Stimulated activated memory B cell treated with anti-CD40 and anti-IgM and Interleukin-4, amounts not matched to agents 10 μg/mL and 1 μg/mL and 100 μg/mL, for 72 hours (primary cell): Measurements from ENCODE around the gene ATAD3B.
A peak's percentile ranks its signal among the peaks of the same experiment; 100 is the strongest.
"Not testable (repeated sequence)": the region's sequence is repeated elsewhere in the genome, so short reads cannot be mapped to it uniquely, and the experiment has no call there.

Experiments
- ATAC-seq: fragments of 150-1000 bp; cut with Tn5 transposase; 2 replicates; pipeline ENCODE4 v1.10.0; 2021
- H3K27ac Mint-ChIP-seq: one replicate; pipeline ENCODE4 v1.8.0; 2022; ENCODE audit warnings: mild to moderate bottlenecking, mixed read lengths
- H3K27me3 Mint-ChIP-seq: one replicate; pipeline ENCODE4 v1.8.0; 2022; ENCODE audit warnings: mixed read lengths
- H3K36me3 Mint-ChIP-seq: one replicate; pipeline ENCODE4 v1.8.0; 2022; ENCODE audit warnings: mixed read lengths
- H3K4me1 Mint-ChIP-seq: one replicate; pipeline ENCODE4 v1.8.0; 2022; ENCODE audit warnings: mixed read lengths
- H3K4me3 Mint-ChIP-seq: one replicate; pipeline ENCODE4 v1.8.0; 2022; ENCODE audit warnings: mild to moderate bottlenecking, moderate library complexity, mixed read lengths
- H3K9me3 Mint-ChIP-seq: one replicate; pipeline ENCODE4 v1.8.0; 2022; ENCODE audit warnings: mixed read lengths

The ATAD3B gene

DNA sequence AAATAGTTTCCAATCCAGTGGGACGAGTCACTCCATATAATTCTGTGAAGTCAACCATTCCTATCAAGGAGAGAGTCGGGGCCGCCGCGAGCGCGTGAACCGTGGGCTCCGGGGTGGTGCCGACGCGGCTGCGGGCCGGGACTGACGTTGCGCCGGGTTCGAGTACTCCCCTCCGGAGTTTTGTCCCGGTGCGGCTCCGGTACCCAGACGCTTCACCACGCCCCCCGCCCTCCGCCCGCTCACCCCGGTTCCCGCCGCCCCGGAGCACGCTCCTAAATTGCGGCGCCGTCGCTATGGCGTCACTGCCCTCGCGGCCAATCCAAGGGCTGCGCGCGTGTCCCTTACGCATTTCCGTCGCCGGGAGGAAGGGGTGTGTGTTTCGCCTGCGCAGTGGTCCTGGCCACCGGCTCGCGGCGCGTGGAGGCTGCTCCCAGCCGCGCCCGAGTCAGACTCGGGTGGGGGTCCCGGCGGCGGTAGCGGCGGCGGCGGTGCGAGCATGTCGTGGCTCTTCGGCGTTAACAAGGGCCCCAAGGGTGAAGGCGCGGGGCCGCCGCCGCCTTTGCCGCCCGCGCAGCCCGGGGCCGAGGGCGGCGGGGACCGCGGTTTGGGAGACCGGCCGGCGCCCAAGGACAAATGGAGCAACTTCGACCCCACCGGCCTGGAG lies at the start of gene ATAD3B:
TSS of gene ATAD3B (plus strand) at position 377 of the 664 bp plus-strand sequence. CDS start at position 497, 120 bp downstream.
- Mint-ChIP-seq H3K36me3 (peaks cover 7% of the 10 kb centered on the region), H3K4me3 (peak within 1 kb of the TSS; percentile 85), H3K27me3 (no peaks in the 10 kb centered on the region), H3K4me1 (peaks cover 34% of the 10 kb centered on the region), H3K27ac (peak within 1 kb of the TSS; percentile 89), H3K9me3 (no peaks in the 10 kb centered on the region)
- ATAC-seq = peak; percentile 96

DNA sequence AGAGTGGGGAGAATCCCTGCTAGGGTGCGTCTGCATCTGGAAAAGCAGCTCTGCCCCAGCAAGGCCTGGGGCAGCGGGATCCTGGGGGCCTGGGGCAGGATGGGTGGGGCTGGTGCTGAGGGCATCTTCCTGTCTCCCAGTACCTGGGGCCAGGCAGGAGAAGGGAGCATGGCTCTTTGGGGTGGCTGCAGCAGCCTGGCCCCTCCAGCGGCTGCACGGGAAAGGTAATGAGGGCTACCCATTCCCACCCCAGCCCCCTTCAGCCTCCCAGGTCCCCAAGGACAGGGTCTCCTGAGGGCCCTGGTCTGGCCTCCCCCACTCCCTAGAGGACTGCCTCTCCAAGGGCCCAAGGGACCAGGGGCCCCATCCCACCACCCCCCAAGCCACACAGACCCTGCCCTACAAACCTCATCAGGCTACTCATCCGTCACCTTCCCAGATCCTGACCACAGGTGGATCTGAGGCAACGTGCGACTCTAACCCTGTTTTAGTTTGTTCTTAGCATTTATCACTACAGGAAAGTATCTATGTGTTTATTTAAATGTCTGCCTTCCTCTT lies 49.6 kb upstream of the ATAD3B start:
- H3K27ac Mint-ChIP-seq = no peak overlapping the region
- no peaks in the 10 kb centered on the region for H3K9me3 Mint-ChIP-seq
- peaks cover 31% of the 10 kb centered on the region for H3K4me1 Mint-ChIP-seq
- H3K36me3 Mint-ChIP-seq = no peaks in the 10 kb centered on the region
- H3K27me3 Mint-ChIP-seq = peaks cover 60% of the 10 kb centered on the region
- no peak for ATAC-seq
- H3K4me3 Mint-ChIP-seq = no peak overlapping the region

GRCh38 chr1:1422465-1423244 lies 48.9 kb upstream of the ATAD3B start:
- no peak overlapping the region for H3K4me3 Mint-ChIP-seq
- no peak overlapping the region for H3K27ac Mint-ChIP-seq
- H3K4me1 Mint-ChIP-seq = peaks cover 29% of the 10 kb centered on the region

GRCh38 chr1:1423245-1423597 lies 48.3 kb upstream of the ATAD3B start:
- ATAC-seq = no peak
- Mint-ChIP-seq H3K4me1 (peaks cover 23% of the 10 kb centered on the region), H3K4me3 (no peak overlapping the region), H3K27ac (no peak overlapping the region), H3K9me3 (no peaks in the 10 kb centered on the region), H3K36me3 (no peaks in the 10 kb centered on the region), H3K27me3 (peaks cover 65% of the 10 kb centered on the region)

More at GRCh38 chr1:1422465-1423244, 48.9 kb upstream of the ATAD3B start:
- no peak for ATAC-seq
- H3K36me3 Mint-ChIP-seq = no peaks in the 10 kb centered on the region
- no peaks in the 10 kb centered on the region for H3K9me3 Mint-ChIP-seq
- H3K27me3 Mint-ChIP-seq = peaks cover 63% of the 10 kb centered on the region

GRCh38 chr1:1424707-1425106 lies 46.9 kb upstream of the ATAD3B start:
- peaks cover 76% of the 10 kb centered on the region for H3K27me3 Mint-ChIP-seq
- H3K4me1 Mint-ChIP-seq = peaks cover 16% of the 10 kb centered on the region
- no peaks in the 10 kb centered on the region for H3K36me3 Mint-ChIP-seq
- ATAC-seq = no peak
- H3K27ac Mint-ChIP-seq = no peak overlapping the region
- H3K9me3 Mint-ChIP-seq = no peaks in the 10 kb centered on the region
- H3K4me3 Mint-ChIP-seq = no peak overlapping the region

GRCh38 chr1:1425426-1425752 lies 46.2 kb upstream of the ATAD3B start:
- no peak for ATAC-seq
- peaks cover 83% of the 10 kb centered on the region for H3K27me3 Mint-ChIP-seq

GRCh38 chr1:1425753-1426495 lies 45.6 kb upstream of the ATAD3B start:
- Mint-ChIP-seq H3K27me3 (peaks cover 83% of the 10 kb centered on the region), H3K4me3 (no peak overlapping the region), H3K9me3 (no peaks in the 10 kb centered on the region), H3K27ac (no peak overlapping the region), H3K36me3 (no peaks in the 10 kb centered on the region), H3K4me1 (peaks cover 12% of the 10 kb centered on the region)
- ATAC-seq = no peak

More at GRCh38 chr1:1425426-1425752, 46.2 kb upstream of the ATAD3B start:
- Mint-ChIP-seq H3K4me1 (peaks cover 16% of the 10 kb centered on the region), H3K36me3 (no peaks in the 10 kb centered on the region), H3K27ac (no peak overlapping the region), H3K9me3 (no peaks in the 10 kb centered on the region), H3K4me3 (no peak overlapping the region)

GRCh38 chr1:1426496-1427105 lies 45.0 kb upstream of the ATAD3B start:
- Mint-ChIP-seq H3K9me3 (no peaks in the 10 kb centered on the region), H3K4me3 (no peak overlapping the region), H3K4me1 (peaks cover 11% of the 10 kb centered on the region), H3K27ac (no peak overlapping the region), H3K27me3 (peaks cover 83% of the 10 kb centered on the region), H3K36me3 (no peaks in the 10 kb centered on the region)
- no peak for ATAC-seq

DNA sequence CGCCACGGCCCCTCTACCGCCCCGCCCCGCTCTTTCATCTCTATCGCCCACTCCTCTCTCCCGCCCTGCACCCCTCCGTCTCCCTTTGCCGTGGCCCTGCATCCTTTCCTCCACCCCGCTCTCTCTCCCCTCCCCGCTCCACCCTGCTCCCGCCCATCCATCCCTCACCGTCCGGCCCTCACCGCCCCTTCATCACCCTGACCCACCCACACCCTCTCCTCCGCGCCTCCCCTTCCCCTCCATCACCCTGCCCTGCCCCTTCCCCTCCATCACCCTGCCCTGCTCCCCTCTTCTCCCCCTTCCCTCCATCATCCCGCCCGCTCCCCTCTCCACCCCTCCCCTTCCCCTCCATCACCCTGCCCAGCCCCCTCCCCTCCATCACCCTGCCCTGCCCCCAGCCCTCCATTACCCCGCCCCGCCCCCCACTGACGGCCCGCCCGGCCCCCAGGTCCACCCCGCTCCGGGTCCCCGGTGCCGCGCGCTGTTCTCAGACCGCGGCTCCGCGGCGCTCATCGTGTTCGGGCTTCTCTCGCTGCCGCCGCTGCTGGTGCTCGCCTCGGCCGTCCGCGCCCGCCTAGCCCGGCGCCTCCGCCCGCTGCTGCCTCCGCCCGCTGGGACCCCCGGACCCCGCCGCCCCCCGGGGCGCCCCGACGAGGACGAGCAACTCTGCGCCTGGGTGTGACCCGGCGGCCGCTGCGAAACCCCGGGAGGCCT lies 44.3 kb upstream of the ATAD3B start:
- Mint-ChIP-seq H3K27ac (no peak overlapping the region), H3K27me3 (peaks cover 84% of the 10 kb centered on the region), H3K36me3 (no peaks in the 10 kb centered on the region), H3K4me1 (peaks cover 11% of the 10 kb centered on the region), H3K9me3 (no peaks in the 10 kb centered on the region), H3K4me3 (no peak overlapping the region)
- ATAC-seq = peak; percentile 89

- peaks cover 84% of the 10 kb centered on the region for H3K27me3 Mint-ChIP-seq
- no peaks in the 10 kb centered on the region for H3K9me3 Mint-ChIP-seq
- ATAC-seq = no peak
- no peak overlapping the region for H3K27ac Mint-ChIP-seq
- peaks cover 9% of the 10 kb centered on the region for H3K4me1 Mint-ChIP-seq
- H3K4me3 Mint-ChIP-seq = no peak overlapping the region
- H3K36me3 Mint-ChIP-seq = no peaks in the 10 kb centered on the region
Observed at GRCh38 chr1:1427820-1428148, 43.8 kb upstream of the ATAD3B start.

DNA sequence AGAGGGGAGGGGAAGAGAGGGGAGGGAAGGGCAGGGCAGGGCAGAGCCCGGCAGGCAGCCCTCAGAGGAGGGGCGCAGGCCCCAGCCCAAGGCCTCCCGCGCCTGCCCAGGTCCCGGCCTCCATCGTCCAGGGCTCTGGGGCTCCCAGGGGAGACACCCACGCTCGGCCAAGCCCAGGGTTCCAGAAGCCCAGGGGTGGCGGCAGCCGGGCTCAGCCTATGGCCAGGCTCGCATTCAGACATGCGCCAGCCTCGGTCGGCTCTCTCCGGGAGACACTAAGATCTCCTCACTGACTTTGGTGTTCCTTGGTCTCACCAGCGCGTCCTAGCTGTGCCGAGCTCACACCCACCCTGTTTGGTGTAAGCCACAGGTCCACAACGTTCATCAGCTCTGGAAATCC lies 43.4 kb upstream of the ATAD3B start:
- no peaks in the 10 kb centered on the region for H3K36me3 Mint-ChIP-seq
- H3K27ac Mint-ChIP-seq = no peak overlapping the region
- H3K9me3 Mint-ChIP-seq = no peaks in the 10 kb centered on the region
- ATAC-seq = no peak
- no peak overlapping the region for H3K4me3 Mint-ChIP-seq
- H3K4me1 Mint-ChIP-seq = peaks cover 5% of the 10 kb centered on the region
- H3K27me3 Mint-ChIP-seq = peaks cover 84% of the 10 kb centered on the region

- H3K4me1 Mint-ChIP-seq, H3K36me3 Mint-ChIP-seq, H3K4me3 Mint-ChIP-seq, H3K27ac Mint-ChIP-seq, H3K9me3 Mint-ChIP-seq, ATAC-seq: not testable (repeated sequence)
- H3K27me3 Mint-ChIP-seq = peaks cover 88% of the 10 kb centered on the region
Observed at GRCh38 chr1:1428967-1429366, 42.6 kb upstream of the ATAD3B start.

DNA sequence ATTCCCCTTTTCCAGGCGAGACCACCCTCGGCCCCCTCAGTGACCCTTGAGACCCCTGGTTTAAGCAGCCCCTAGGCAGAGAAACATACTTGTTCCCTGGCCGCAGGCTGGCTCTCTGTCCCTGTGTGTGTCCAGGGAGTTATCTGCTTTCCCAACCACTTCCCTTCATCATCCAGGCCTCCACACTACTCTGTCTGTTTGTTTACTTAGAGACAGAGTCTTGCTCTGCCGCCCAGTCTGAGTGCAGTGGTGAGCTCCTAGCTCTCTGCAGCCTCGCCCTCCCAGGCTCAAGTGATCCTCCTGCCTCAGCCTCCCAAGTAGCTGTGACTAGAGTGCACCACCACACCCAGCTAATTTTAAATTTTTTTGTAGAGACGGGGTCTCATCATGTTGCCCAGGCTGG lies 41.9 kb upstream of the ATAD3B start:
- no peak for ATAC-seq
- H3K9me3 Mint-ChIP-seq = no peaks in the 10 kb centered on the region
- no peaks in the 10 kb centered on the region for H3K36me3 Mint-ChIP-seq
- H3K4me3 Mint-ChIP-seq = no peak overlapping the region
- peaks cover 13% of the 10 kb centered on the region for H3K4me1 Mint-ChIP-seq
- no peak overlapping the region for H3K27ac Mint-ChIP-seq
- H3K27me3 Mint-ChIP-seq = peaks cover 89% of the 10 kb centered on the region

GRCh38 chr1:1430114-1430982 lies 41.2 kb upstream of the ATAD3B start:
- no peaks in the 10 kb centered on the region for H3K9me3 Mint-ChIP-seq
- no peaks in the 10 kb centered on the region for H3K36me3 Mint-ChIP-seq
- H3K27ac Mint-ChIP-seq = no peak overlapping the region
- H3K27me3 Mint-ChIP-seq = peaks cover 89% of the 10 kb centered on the region
- no peak for ATAC-seq
- H3K4me1 Mint-ChIP-seq = peaks cover 19% of the 10 kb centered on the region
- H3K4me3 Mint-ChIP-seq = no peak overlapping the region
